ENCODE results near the gene BNC1. TPM values are rescaled to one million over a fixed set of nuclear protein-coding genes. Genes with fewer than 3 reads are reported as not detected.

The BNC1 gene
- total and polyA plus RNA-seq, 2 donors (not counting 1 experiment from before 2014, with no cell fraction given): 5.7 to 14.2 TPM

- peaks cover 24% of the 10 kb centered on the region for H3K4me1 ChIP-seq (ENCODE audit: control insufficient read depth, extremely low read depth, insufficient read depth, low read length)
Observed at GRCh38 chr15:83290236-83290635, 5.8 kb upstream of the BNC1 start.

GRCh38 chr15:83289160-83289559 lies 4.7 kb upstream of the BNC1 start:
- Histone ChIP-seq H3K27ac (ENCODE audit: insufficient read depth, low read length) (peak overlapping the region; percentile 70), H3K36me3 (ENCODE audit: control insufficient read depth, insufficient read depth, low read length) (no peaks in the 10 kb centered on the region), H3K4me3 (replicated peaks in 1 of 4; ENCODE audit: control extremely low read depth in 1 of 4, insufficient read depth in 1 of 4, low read depth in 3 of 4, low read length in 4 of 4) (no peak overlapping the region), H3K4me2 (ENCODE audit: extremely low read depth, insufficient read depth, low read length) (no peak overlapping the region), H3K27me3 (ENCODE audit: control insufficient read depth, insufficient read depth, low read length) (no peaks in the 10 kb centered on the region), H4K20me1 (ENCODE audit: control insufficient read depth, extremely low read depth, insufficient read depth, low read length) (no peaks in the 10 kb centered on the region), H2AFZ (ENCODE audit: low read length) (no peak overlapping the region), H3K9me3 (ENCODE audit: control insufficient read depth, insufficient read depth, low read depth, low read length) (no peaks in the 10 kb centered on the region), H3K79me2 (ENCODE audit: control insufficient read depth, insufficient read depth, low read length) (no peaks in the 10 kb centered on the region), H3K9ac (ENCODE audit: insufficient read depth, low read length) (no peak overlapping the region), H3K4me1 (ENCODE audit: control insufficient read depth, extremely low read depth, insufficient read depth, low read length) (peaks cover 24% of the 10 kb centered on the region)
- DNase-seq (ENCODE audit: low read depth in 2 of 2): peak in 1 of 2 donors; percentile 80
- TF ChIP-seq EZH2 (IDR thresholded peaks at IDR 0.05; ENCODE audit: low read length, missing control alignments): no peak
- TF ChIP-seq CTCF (conservative IDR thresholded peaks at IDR 0.05 in 1 of 2, IDR thresholded peaks at IDR 0.05 in 1 of 2; ENCODE audit: low read depth in 1 of 2, low read length in 2 of 2): no peak

More at GRCh38 chr15:83290236-83290635, 5.8 kb upstream of the BNC1 start:
- Histone ChIP-seq H3K27ac (ENCODE audit: insufficient read depth, low read length) (no peak overlapping the region), H3K4me2 (ENCODE audit: extremely low read depth, insufficient read depth, low read length) (no peak overlapping the region), H3K4me3 (replicated peaks in 1 of 4; ENCODE audit: control extremely low read depth in 1 of 4, insufficient read depth in 1 of 4, low read depth in 3 of 4, low read length in 4 of 4) (no peak overlapping the region), H3K9ac (ENCODE audit: insufficient read depth, low read length) (no peak overlapping the region), H4K20me1 (ENCODE audit: control insufficient read depth, extremely low read depth, insufficient read depth, low read length) (no peaks in the 10 kb centered on the region), H3K27me3 (ENCODE audit: control insufficient read depth, insufficient read depth, low read length) (no peaks in the 10 kb centered on the region), H2AFZ (ENCODE audit: low read length) (no peak overlapping the region), H3K79me2 (ENCODE audit: control insufficient read depth, insufficient read depth, low read length) (no peaks in the 10 kb centered on the region), H3K36me3 (ENCODE audit: control insufficient read depth, insufficient read depth, low read length) (no peaks in the 10 kb centered on the region), H3K9me3 (ENCODE audit: control insufficient read depth, insufficient read depth, low read depth, low read length) (no peaks in the 10 kb centered on the region)
- DNase-seq (ENCODE audit: low read depth in 2 of 2): no peak
- TF ChIP-seq EZH2 (IDR thresholded peaks at IDR 0.05; ENCODE audit: low read length, missing control alignments) (no peak), CTCF (conservative IDR thresholded peaks at IDR 0.05 in 1 of 2, IDR thresholded peaks at IDR 0.05 in 1 of 2; ENCODE audit: low read depth in 1 of 2, low read length in 2 of 2) (no peak)

DNA sequence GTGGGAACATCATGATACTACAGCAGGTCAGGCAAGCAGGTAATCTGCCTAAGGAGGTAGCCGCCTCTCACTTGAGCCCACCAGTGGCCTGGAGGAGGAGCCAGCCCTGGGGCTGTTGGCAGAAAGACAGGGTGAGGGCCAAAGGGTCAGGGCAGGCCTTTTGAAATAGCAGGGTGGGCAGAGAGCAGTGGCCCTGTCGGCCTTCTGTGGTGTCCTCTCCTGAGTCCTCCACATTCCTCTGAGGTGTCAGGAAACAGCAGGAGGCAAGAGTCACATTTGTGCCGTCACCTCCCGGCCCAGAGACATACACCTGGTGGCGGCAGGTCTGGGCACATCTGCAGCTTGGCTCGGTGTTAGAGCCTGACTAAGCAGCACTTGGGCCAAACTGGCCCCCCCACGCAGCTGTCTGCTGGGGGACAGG lies 3.9 kb upstream of the BNC1 start:
- peak overlapping the region; percentile 70 for H3K27ac ChIP-seq (ENCODE audit: insufficient read depth, low read length)
- H4K20me1 ChIP-seq (ENCODE audit: control insufficient read depth, extremely low read depth, insufficient read depth, low read length): no peaks in the 10 kb centered on the region
- H3K36me3 ChIP-seq (ENCODE audit: control insufficient read depth, insufficient read depth, low read length): no peaks in the 10 kb centered on the region
- TF ChIP-seq EZH2 (IDR thresholded peaks at IDR 0.05; ENCODE audit: low read length, missing control alignments): no peak
- no peak for TF ChIP-seq CTCF (conservative IDR thresholded peaks at IDR 0.05 in 1 of 2, IDR thresholded peaks at IDR 0.05 in 1 of 2; ENCODE audit: low read depth in 1 of 2, low read length in 2 of 2)
- no peaks in the 10 kb centered on the region for H3K9me3 ChIP-seq (ENCODE audit: control insufficient read depth, insufficient read depth, low read depth, low read length)
- peaks cover 24% of the 10 kb centered on the region for H3K4me1 ChIP-seq (ENCODE audit: control insufficient read depth, extremely low read depth, insufficient read depth, low read length)
- no peak overlapping the region for H3K4me3 ChIP-seq (replicated peaks in 1 of 4; ENCODE audit: control extremely low read depth in 1 of 4, insufficient read depth in 1 of 4, low read depth in 3 of 4, low read length in 4 of 4)
- no peaks in the 10 kb centered on the region for H3K79me2 ChIP-seq (ENCODE audit: control insufficient read depth, insufficient read depth, low read length)
- no peak overlapping the region for H3K4me2 ChIP-seq (ENCODE audit: extremely low read depth, insufficient read depth, low read length)
- no peaks in the 10 kb centered on the region for H3K27me3 ChIP-seq (ENCODE audit: control insufficient read depth, insufficient read depth, low read length)
- H3K9ac ChIP-seq (ENCODE audit: insufficient read depth, low read length): no peak overlapping the region
- no peak for DNase-seq (ENCODE audit: low read depth in 2 of 2)
- no peak overlapping the region for H2AFZ ChIP-seq (ENCODE audit: low read length)
